Heart right ventricle (tissue), 16 donors: ENCODE results near the gene QSOX1. TPM values are rescaled to one million over a fixed set of nuclear protein-coding genes. Genes with fewer than 3 reads are reported as not detected.

Experiments used
- ATAC-seq, 8 donors: fragments of 200-7000 bp; cut with Tn5 transposase; one replicate each; pipeline ENCODE4 v1.9.1; 2020; ENCODE audit warnings: mild to moderate bottlenecking in 8 of 8, moderate library complexity in 8 of 8, moderate number of reproducible peaks in 1 of 8
- DNase-seq, 2 donors: peaks; one replicate each; pipeline ENCODE4 v3.0.0-alpha.2; 2020
- H3K27ac ChIP-seq, 10 donors: fragments of 200-600 bp; sonication (generic) in 2 of 10; one replicate each; pipeline versions ENCODE4 v1.5.0 to v1.8.0; 2020 to 2022; ENCODE audit warnings: mild to moderate bottlenecking in 3 of 10
- H3K27me3 ChIP-seq, 7 donors: fragments of 200-600 bp; one replicate each; pipeline ENCODE4 v1.8.0; 2021 to 2022; ENCODE audit warnings: mild to moderate bottlenecking in 2 of 7
- H3K36me3 ChIP-seq, 9 donors: fragments of 200-600 bp; sonication (generic) in 1 of 9; one replicate each; pipeline versions ENCODE4 v1.5.0 to v1.8.0; 2020 to 2022; ENCODE audit warnings: mild to moderate bottlenecking in 2 of 9
- H3K4me1 ChIP-seq, 9 donors: fragments of 200-600 bp; sonication (generic) in 1 of 9; one replicate each; pipeline versions ENCODE4 v1.5.0 to v1.8.0; 2020 to 2022; ENCODE audit warnings: mild to moderate bottlenecking in 4 of 9
- H3K4me3 ChIP-seq, 10 donors: fragments of 200-600 bp; sonication (generic) in 2 of 10; one replicate each; pipeline versions ENCODE4 v1.5.0 to v1.8.0; 2020 to 2022; ENCODE audit warnings: mild to moderate bottlenecking in 7 of 10, moderate library complexity in 2 of 10
- H3K9me3 ChIP-seq, 11 donors: fragments of 200-600 bp in 10 of 11; sonication (generic) in 2 of 11; one replicate each; pipeline versions ENCODE4 v1.5.0 to v1.8.0; 2013 to 2022; ENCODE audit warnings: mild to moderate bottlenecking in 2 of 11, control low read depth in 1 of 11, moderate library complexity in 1 of 11
- CTCF ChIP-seq, 9 donors: fragments of 200-600 bp; sonication (generic) in 2 of 9; IDR thresholded peaks; one replicate each; pipeline versions ENCODE4 v1.5.0 to v1.8.0; 2021 to 2022; ENCODE audit warnings: antibody characterized with exemption in 9 of 9, mild to moderate bottlenecking in 5 of 9, moderate library complexity in 1 of 9
- WGBS, 2 donors: extraction: QIAGEN DNeasy Blood & Tissue Kit; methylation state at CpG; one replicate each; pipeline ENCODE4 v1.1.7; 2013; ENCODE audit warnings: inconsistent platforms in 1 of 2; 5-methylcytosine and 5-hydroxymethylcytosine counted together
- intact Hi-C, 10 donors: fragments of 100-400 bp; cut with DNase I; formaldehyde crosslinking; loops; one replicate each; pipeline versions ENCODE4 v1.11.1 to v1.14.2; 2022
- polyA plus RNA-seq, 2 donors: library from polyadenylated mRNA; stranded (reverse); fragments of 200-250 nt; gene quantifications; one replicate each; pipeline ENCODE4 v1.2.3, GENCODE V29; 2013
- total RNA-seq, 10 donors: library from RNA; stranded (reverse); fragmentation: NEBNext Ultra II Directional in 3 of 10; extraction: Animal tissue kit (Norgen Biotek cat#: 25700) in 3 of 10; gene quantifications; one replicate each; pipeline versions ENCODE4 v1.2.1 to v1.2.4, GENCODE V29; 2021 to 2023
- donor health status: Arrhythmogenic right ventricular cardiomyopathy.
- donor health status: ischemic (EF 13 %, LVEDD 7.1; RV severe dilation, severe dysfunction).
- donor health status: healthy with polysubstance abuse.
- donor health status: DM: no; HTN: yes; CAD: no.
- donor health status: DM: no; HTN: no; CAD: no.
- donor health status: ischemic (EF 25% LVEDD 6.9; RV normal size, moderate dysfunction).
- donor health status: ischemic (EF 25% LVEDD 5.7; RV mildly dilated, moderate dysfunction).
- donor health status: healthy.
- donor health status: DM: yes; HTN: yes; CAD: no.
- donor health status: Ischemic cardiomyopathy.
- donor health status: ischemic (EF 35%, LVEDD 5.7; RV mildly dilated, moderate dysfunction).
- donor health status: nonischemic (EF 11% LVEDD 7.7; RV severe dilation, severe dysfunction).
- donor health status: DM: yes; HTN: yes; CAD: no.
- donor health status: PGD.
- donor health status: ischemic (EF 29% LVEDD 5.4; RV normal size, mild dysfunction).
- donor health status: nonischemic (EF 23%, LVEDD 6.1; RV moderate dilation, normal function).

Gene QSOX1
- total and polyA plus RNA-seq, 12 donors = 43.5 to 198 (median 84.6) TPM

- no peak for TF ChIP-seq CTCF (IDR thresholded peaks at IDR 0.05)
- ATAC-seq (no peak), DNase-seq (no peak)
- intact Hi-C loops = no loop called here
- H3K4me1 ChIP-seq = no peaks in the 10 kb centered on the region
- H3K9me3 ChIP-seq = no peaks in the 10 kb centered on the region
- peaks cover 0 to 20% (median 7%) of the 10 kb centered on the region in 7 donors for H3K27me3 ChIP-seq
- H3K27ac ChIP-seq = no peak overlapping the region
- no peak overlapping the region for H3K4me3 ChIP-seq
- 90% methylated on average over 22 of the region's 22 CpGs for WGBS, 2 donors
- H3K36me3 ChIP-seq = no peaks in the 10 kb centered on the region
Measured at GRCh38 chr1:180215856-180216625, 61.4 kb downstream of the QSOX1 start.

- no peak for DNase-seq
- no peaks in the 10 kb centered on the region for H3K9me3 ChIP-seq
- TF ChIP-seq CTCF (IDR thresholded peaks at IDR 0.05) = no peak
- peaks cover 0 to 14% (median 10%) of the 10 kb centered on the region in 7 donors for H3K27me3 ChIP-seq
- intact Hi-C loops = no loop called here
- H3K27ac ChIP-seq = no peak overlapping the region
- no peak for ATAC-seq
- WGBS, 2 donors = 66 to 77% methylated on average over 7 of the region's 7 CpGs
- H3K4me1 ChIP-seq = no peaks in the 10 kb centered on the region
- H3K4me3 ChIP-seq = no peak overlapping the region
- H3K36me3 ChIP-seq = no peaks in the 10 kb centered on the region
Measured at GRCh38 chr1:180217006-180217405, 62.3 kb downstream of the QSOX1 start.

- no peaks in the 10 kb centered on the region for H3K36me3 ChIP-seq
- 82% methylated on average over 20 of the region's 20 CpGs for WGBS, 2 donors
- intact Hi-C loops = no loop called here
- DNase-seq = no peak
- no peak for ATAC-seq
- H3K4me3 ChIP-seq = no peak overlapping the region
- no peaks in the 10 kb centered on the region for H3K4me1 ChIP-seq
- H3K27ac ChIP-seq = no peak overlapping the region
- H3K9me3 ChIP-seq = no peaks in the 10 kb centered on the region
- TF ChIP-seq CTCF (IDR thresholded peaks at IDR 0.05) = no peak
- H3K27me3 ChIP-seq = peaks cover 0 to 28% (median 18%) of the 10 kb centered on the region in 7 donors
Measured at GRCh38 chr1:180218806-180219765, 64.4 kb downstream of the QSOX1 start.

GRCh38 chr1:180219776-180220175 is 65.1 kb downstream of the QSOX1 start:
- TF ChIP-seq CTCF (IDR thresholded peaks at IDR 0.05) = no peak
- Histone ChIP-seq H3K4me3 (no peak overlapping the region), H3K27me3 (peaks cover 0 to 35% (median 24%) of the 10 kb centered on the region in 7 donors), H3K27ac (no peak overlapping the region), H3K4me1 (no peaks in the 10 kb centered on the region), H3K9me3 (no peaks in the 10 kb centered on the region), H3K36me3 (no peaks in the 10 kb centered on the region)
- ATAC-seq (no peak), DNase-seq (no peak)
- 90% methylated on average over 11 of the region's 11 CpGs for WGBS, 2 donors
- intact Hi-C loops = no loop called here
